HL-60 (cell line): ENCODE results near the gene ENDOG.

ENCODE experiments used
- POLR2AphosphoS5 ChIP-seq: IDR thresholded peaks from 2 replicates; pipeline ENCODE4 v1.6.1; 2012; ENCODE audit warnings: low read depth
- TF ChIP-seq, protein P1 (sequence below): IDR thresholded peaks from one replicate; pipeline ENCODE4 v1.5.1; 2011; ENCODE audit warnings: low read length, control low read depth, inconsistent platforms; ENCODE audit not compliant: insufficient read depth
- TF ChIP-seq, protein P2 (sequence below): IDR thresholded peaks from 2 replicates; pipeline ENCODE4 v1.6.1; 2012; ENCODE audit warnings: low read depth; ENCODE audit not compliant: insufficient replicate concordance

DNA sequence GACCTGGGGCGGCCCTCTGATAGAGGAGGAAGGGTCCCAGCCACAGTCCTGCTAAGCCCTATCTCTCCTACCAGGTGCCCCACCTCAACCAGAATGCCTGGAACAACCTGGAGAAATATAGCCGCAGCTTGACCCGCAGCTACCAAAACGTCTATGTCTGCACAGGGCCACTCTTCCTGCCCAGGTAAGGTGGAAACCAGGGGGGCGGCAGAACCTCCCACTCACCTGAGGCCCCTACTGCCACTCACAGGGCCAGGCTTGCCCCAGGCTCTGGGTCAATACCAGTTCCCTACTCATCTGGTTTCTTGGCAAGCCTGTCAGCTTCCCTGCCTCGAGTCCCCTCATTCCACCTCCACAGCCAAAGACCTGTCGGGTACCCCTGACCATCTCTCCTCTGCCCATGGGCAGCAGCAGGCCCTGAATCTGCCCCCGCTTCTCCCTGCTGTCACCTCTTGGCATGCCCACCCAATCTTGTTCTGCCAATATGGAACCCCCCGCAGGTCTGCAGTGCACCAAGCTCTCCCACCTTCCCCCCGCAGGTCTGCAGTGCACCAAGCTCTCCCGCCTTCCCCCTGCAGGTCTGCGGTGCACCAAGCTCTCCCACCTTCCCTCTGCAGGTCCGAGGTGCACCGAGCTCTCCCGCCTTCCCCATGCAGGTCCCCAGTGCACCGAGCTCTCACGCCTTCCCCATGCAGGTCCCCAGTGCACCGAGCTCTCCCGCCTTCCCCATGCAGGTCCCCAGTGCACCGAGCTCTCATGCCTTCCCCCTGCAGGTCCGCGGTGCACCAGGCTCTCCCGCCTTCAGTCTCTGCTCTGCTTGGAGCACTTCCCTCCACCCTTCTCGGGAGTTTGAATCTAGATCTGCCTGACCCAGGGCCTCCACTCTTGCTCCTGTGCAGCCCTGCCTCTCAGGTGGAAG lies 2.6 kb downstream of the ENDOG start:
- peak; percentile 44 for TF ChIP-seq POLR2AphosphoS5
- TF ChIP-seq, protein P1, sequence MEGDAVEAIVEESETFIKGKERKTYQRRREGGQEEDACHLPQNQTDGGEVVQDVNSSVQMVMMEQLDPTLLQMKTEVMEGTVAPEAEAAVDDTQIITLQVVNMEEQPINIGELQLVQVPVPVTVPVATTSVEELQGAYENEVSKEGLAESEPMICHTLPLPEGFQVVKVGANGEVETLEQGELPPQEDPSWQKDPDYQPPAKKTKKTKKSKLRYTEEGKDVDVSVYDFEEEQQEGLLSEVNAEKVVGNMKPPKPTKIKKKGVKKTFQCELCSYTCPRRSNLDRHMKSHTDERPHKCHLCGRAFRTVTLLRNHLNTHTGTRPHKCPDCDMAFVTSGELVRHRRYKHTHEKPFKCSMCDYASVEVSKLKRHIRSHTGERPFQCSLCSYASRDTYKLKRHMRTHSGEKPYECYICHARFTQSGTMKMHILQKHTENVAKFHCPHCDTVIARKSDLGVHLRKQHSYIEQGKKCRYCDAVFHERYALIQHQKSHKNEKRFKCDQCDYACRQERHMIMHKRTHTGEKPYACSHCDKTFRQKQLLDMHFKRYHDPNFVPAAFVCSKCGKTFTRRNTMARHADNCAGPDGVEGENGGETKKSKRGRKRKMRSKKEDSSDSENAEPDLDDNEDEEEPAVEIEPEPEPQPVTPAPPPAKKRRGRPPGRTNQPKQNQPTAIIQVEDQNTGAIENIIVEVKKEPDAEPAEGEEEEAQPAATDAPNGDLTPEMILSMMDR, result no peak
- TF ChIP-seq, protein P2, sequence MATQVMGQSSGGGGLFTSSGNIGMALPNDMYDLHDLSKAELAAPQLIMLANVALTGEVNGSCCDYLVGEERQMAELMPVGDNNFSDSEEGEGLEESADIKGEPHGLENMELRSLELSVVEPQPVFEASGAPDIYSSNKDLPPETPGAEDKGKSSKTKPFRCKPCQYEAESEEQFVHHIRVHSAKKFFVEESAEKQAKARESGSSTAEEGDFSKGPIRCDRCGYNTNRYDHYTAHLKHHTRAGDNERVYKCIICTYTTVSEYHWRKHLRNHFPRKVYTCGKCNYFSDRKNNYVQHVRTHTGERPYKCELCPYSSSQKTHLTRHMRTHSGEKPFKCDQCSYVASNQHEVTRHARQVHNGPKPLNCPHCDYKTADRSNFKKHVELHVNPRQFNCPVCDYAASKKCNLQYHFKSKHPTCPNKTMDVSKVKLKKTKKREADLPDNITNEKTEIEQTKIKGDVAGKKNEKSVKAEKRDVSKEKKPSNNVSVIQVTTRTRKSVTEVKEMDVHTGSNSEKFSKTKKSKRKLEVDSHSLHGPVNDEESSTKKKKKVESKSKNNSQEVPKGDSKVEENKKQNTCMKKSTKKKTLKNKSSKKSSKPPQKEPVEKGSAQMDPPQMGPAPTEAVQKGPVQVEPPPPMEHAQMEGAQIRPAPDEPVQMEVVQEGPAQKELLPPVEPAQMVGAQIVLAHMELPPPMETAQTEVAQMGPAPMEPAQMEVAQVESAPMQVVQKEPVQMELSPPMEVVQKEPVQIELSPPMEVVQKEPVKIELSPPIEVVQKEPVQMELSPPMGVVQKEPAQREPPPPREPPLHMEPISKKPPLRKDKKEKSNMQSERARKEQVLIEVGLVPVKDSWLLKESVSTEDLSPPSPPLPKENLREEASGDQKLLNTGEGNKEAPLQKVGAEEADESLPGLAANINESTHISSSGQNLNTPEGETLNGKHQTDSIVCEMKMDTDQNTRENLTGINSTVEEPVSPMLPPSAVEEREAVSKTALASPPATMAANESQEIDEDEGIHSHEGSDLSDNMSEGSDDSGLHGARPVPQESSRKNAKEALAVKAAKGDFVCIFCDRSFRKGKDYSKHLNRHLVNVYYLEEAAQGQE, result no peak
